SK-N-SH (cell line): ENCODE results near the gene NFILZ. TPM values are rescaled to one million over a fixed set of nuclear protein-coding genes. Genes with fewer than 3 reads are reported as not detected.

Source experiments
- CTCF ChIA-PET: fragments of 300-600, 350-600 bp; formaldehyde crosslinking; extraction: SDS; loops from one replicate; lab custom pipeline; 2021; lab: Yijun Ruan, JAX
- POLR2A ChIA-PET: fragments of 350-600 bp; sonication (Branson Sonifier 250); formaldehyde crosslinking; extraction: SDS; loops from one replicate; lab custom pipeline; 2020; ENCODE audit warnings: antibody characterized with exemption, inconsistent platforms; lab: Yijun Ruan, JAX
- DNase-seq: peaks from one replicate; pipeline ENCODE4 v3.0.0; 2012
- H2AFZ ChIP-seq: fragments of 200-600 bp; sonication (generic); 2 replicates; pipeline ENCODE4 v1.8.1; 2016; ENCODE audit warnings: antibody characterized with exemption, mild to moderate bottlenecking, low read depth
- H3F3A ChIP-seq: fragments of 200-600 bp; sonication (generic); replicated peaks from 2 replicates; pipeline ENCODE3; 2016; ENCODE audit warnings: antibody characterized with exemption, mild to moderate bottlenecking; ENCODE audit not compliant: insufficient read depth
- H3K27ac ChIP-seq, 2 experiments: fragments of 200-500 bp in 1 of 2; fragments of 200-600 bp in 1 of 2; sonication (Bioruptor generic) in 1 of 2; sonication (generic), shearing (Covaris generic) in 1 of 2; 2 replicates each; pipeline versions ENCODE4 v1.5.1 to v1.6.1; 2014 to 2016; ENCODE audit warnings: low read depth in 2 of 2, inconsistent platforms in 1 of 2, low read length in 1 of 2, mild to moderate bottlenecking in 1 of 2, mixed read lengths in 1 of 2
- H3K27me3 ChIP-seq: fragments of 200-600 bp; sonication (generic), shearing (Covaris generic); 2 replicates; pipeline ENCODE4 v1.6.1; 2016; ENCODE audit warnings: mixed run types; ENCODE audit not compliant: insufficient read depth
- H3K36me3 ChIP-seq, 2 experiments: fragments of 200-500 bp in 1 of 2; fragments of 200-600 bp in 1 of 2; sonication (Bioruptor generic) in 1 of 2; sonication (generic) in 1 of 2; replicated peaks in 1 of 2; 2 replicates each; pipeline versions ENCODE3 to v1.5.1; 2014 to 2016; ENCODE audit warnings: low read length in 1 of 2, mild to moderate bottlenecking in 1 of 2; ENCODE audit not compliant: insufficient read depth in 2 of 2, control insufficient read depth in 1 of 2
- H3K4me1 ChIP-seq, 2 experiments: fragments of 200-500 bp in 1 of 2; fragments of 200-600 bp in 1 of 2; sonication (Bioruptor generic) in 1 of 2; sonication (generic), shearing (Covaris generic) in 1 of 2; 2 replicates each; pipeline versions ENCODE4 v1.5.1 to v1.6.1; 2014 to 2016; ENCODE audit warnings: low read depth in 1 of 2, low read length in 1 of 2, mixed run types in 1 of 2; ENCODE audit not compliant: insufficient read depth in 2 of 2, control insufficient read depth in 1 of 2
- H3K4me2 ChIP-seq: fragments of 200-600 bp; sonication (generic), shearing (Covaris generic); 2 replicates; pipeline ENCODE4 v1.6.1; 2017; ENCODE audit warnings: mixed run types
- H3K4me3 ChIP-seq, 2 experiments: fragments of 200-500 bp in 1 of 2; fragments of 200-600 bp in 1 of 2; sonication (Bioruptor generic) in 1 of 2; sonication (generic), shearing (Covaris generic) in 1 of 2; 2 replicates each; pipeline versions ENCODE4 v1.5.1 to v1.8.1; 2014 to 2016; ENCODE audit warnings: low read depth in 2 of 2, inconsistent platforms in 1 of 2, low read length in 1 of 2, mild to moderate bottlenecking in 1 of 2, mixed read lengths in 1 of 2, moderate library complexity in 1 of 2
- H3K79me2 ChIP-seq: fragments of 200-600 bp; sonication (generic); 2 replicates; pipeline ENCODE4 v1.8.1; 2017; ENCODE audit warnings: mild to moderate bottlenecking; ENCODE audit not compliant: insufficient read depth
- H3K9ac ChIP-seq: fragments of 200-600 bp; sonication (generic); 2 replicates; pipeline ENCODE4 v1.6.1; 2017; ENCODE audit warnings: mixed run types
- H3K9me2 ChIP-seq: fragments of 200-600 bp; sonication (generic); 2 replicates; pipeline ENCODE4 v1.6.1; 2017; ENCODE audit warnings: mixed run types
- H3K9me3 ChIP-seq: fragments of 200-600 bp; sonication (generic); 2 replicates; pipeline ENCODE4 v1.6.1; 2017; ENCODE audit warnings: mixed run types, mild to moderate bottlenecking, moderate library complexity
- H4K20me1 ChIP-seq: fragments of 200-600 bp; sonication (generic); 2 replicates; pipeline ENCODE4 v1.6.1; 2017; ENCODE audit warnings: mild to moderate bottlenecking, mixed run types; ENCODE audit not compliant: insufficient read depth
- CTCF ChIP-seq: fragments of 200-600 bp; sonication (generic); IDR thresholded peaks from 2 replicates; pipeline ENCODE4 v1.6.1; 2017; ENCODE audit warnings: antibody characterized with exemption, mild to moderate bottlenecking, moderate library complexity
- EZH2phosphoT487 ChIP-seq: fragments of 200-600 bp; sonication (generic); IDR thresholded peaks from 2 replicates; pipeline ENCODE4 v1.6.1; 2017; ENCODE audit warnings: low read depth, mixed run types, mild to moderate bottlenecking, antibody characterized with exemption, moderate library complexity, borderline replicate concordance
- FOSL2 ChIP-seq: IDR thresholded peaks from 2 replicates; pipeline ENCODE4 v1.4.0; 2012; ENCODE audit warnings: low read depth, mild to moderate bottlenecking, moderate library complexity, borderline replicate concordance
- FOXM1 ChIP-seq: IDR thresholded peaks from 2 replicates; pipeline ENCODE4 v1.4.0; 2012; ENCODE audit warnings: low read depth, mild to moderate bottlenecking
- GABPA ChIP-seq: IDR thresholded peaks from 2 replicates; pipeline ENCODE4 v1.4.0; 2012; ENCODE audit warnings: low read depth, mild to moderate bottlenecking
- IRF3 ChIP-seq: fragments of 150-350 bp; IDR thresholded peaks from 2 replicates; pipeline ENCODE4 v1.6.1; 2016; ENCODE audit warnings: mild to moderate bottlenecking, low read depth, low read length
- MAX ChIP-seq: IDR thresholded peaks from 2 replicates; pipeline ENCODE4 v1.4.0; 2012; ENCODE audit warnings: low read depth
- MEF2A ChIP-seq: IDR thresholded peaks from 2 replicates; pipeline ENCODE4 v1.4.0; 2012; ENCODE audit warnings: low read depth, borderline replicate concordance
- MXI1 ChIP-seq: IDR thresholded peaks from 2 replicates; pipeline ENCODE4 v1.6.1; 2012; ENCODE audit warnings: mild to moderate bottlenecking, low read depth, low read length, improper control_type of control experiment
- NRF1 ChIP-seq: IDR thresholded peaks from 2 replicates; pipeline ENCODE4 v1.6.1; 2012; ENCODE audit warnings: low read depth, mild to moderate bottlenecking, low read length
- RAD21 ChIP-seq: IDR thresholded peaks from 2 replicates; pipeline ENCODE4 v1.6.1; 2012; ENCODE audit warnings: mild to moderate bottlenecking, low read length
- REST ChIP-seq: IDR thresholded peaks from 2 replicates; pipeline ENCODE4 v1.6.1; 2012; ENCODE audit warnings: mild to moderate bottlenecking, low read depth, low read length, moderate library complexity
- RFX5 ChIP-seq: IDR thresholded peaks from 2 replicates; pipeline ENCODE4 v1.6.1; 2012; ENCODE audit warnings: mild to moderate bottlenecking, improper control_type of control experiment, low read length
- TAF1 ChIP-seq: IDR thresholded peaks from 2 replicates; pipeline ENCODE4 v1.6.1; 2012; ENCODE audit warnings: low read depth, mild to moderate bottlenecking, low read length, moderate library complexity, borderline replicate concordance
- TEAD4 ChIP-seq: IDR thresholded peaks from 2 replicates; pipeline ENCODE4 v1.4.0; 2012; ENCODE audit warnings: mild to moderate bottlenecking, borderline replicate concordance; ENCODE audit not compliant: insufficient read depth
- USF1 ChIP-seq: IDR thresholded peaks from 2 replicates; pipeline ENCODE4 v1.4.0; 2012; ENCODE audit warnings: low read depth, borderline replicate concordance
- USF2 ChIP-seq: fragments of 150-350 bp; IDR thresholded peaks from 2 replicates; pipeline ENCODE4 v1.6.1; 2017; ENCODE audit warnings: antibody characterized with exemption, low read length, low read depth, borderline replicate concordance
- YY1 ChIP-seq: IDR thresholded peaks from 2 replicates; pipeline ENCODE4 v1.4.0; 2012; ENCODE audit warnings: low read depth, mild to moderate bottlenecking
- WGBS: methylation state at CpG from one replicate; pipeline ENCODE4 v1.1.6; 2017; ENCODE audit warnings: low lambda C conversion rate; 5-methylcytosine and 5-hydroxymethylcytosine counted together
- polyA plus RNA-seq, 3 experiments: library from polyadenylated mRNA; depleted of rRNA; stranded (reverse); fragments of >200 nt; gene quantifications; 2 replicates each; pipeline ENCODE4 v1.2.3, GENCODE V29; 2012

NFILZ gene
- polyA plus RNA-seq, 1 of the 3 experiments (the other 2 are of a cell fraction): not detected

GRCh38 chr19:8612807-8613171 is 17.6 kb upstream of the NFILZ start:
- no peak for DNase-seq
- Histone ChIP-seq H3K4me1 (peaks cover 0 to 5% of the 10 kb centered on the region in 2 experiments; a peak in 2 of 4 replicates), H3K9me3 (no peaks in the 10 kb centered on the region), H3F3A (no peaks in the 10 kb centered on the region), H3K27me3 (peaks cover 18% of the 10 kb centered on the region; the same call in 1 of the 2 replicates), H3K36me3 (no peaks in the 10 kb centered on the region), H2AFZ (no peak overlapping the region), H4K20me1 (no peaks in the 10 kb centered on the region), H3K9ac (no peak overlapping the region), H3K4me2 (no peak overlapping the region), H3K9me2 (no peaks in the 10 kb centered on the region), H3K4me3 (no peak overlapping the region), H3K79me2 (no peaks in the 10 kb centered on the region), H3K27ac (no peak overlapping the region)
- CTCF ChIA-PET: interaction anchor here (1.2 to 13.7 kb wide), 2 partner anchors 33 to 42 kb away, joined by 3 to 112 read pairs; partner anchors contain the start of gene MYO1F
- TF ChIP-seq FOSL2 (no peak), EZH2phosphoT487 (no peak), IRF3 (no peak), MEF2A (no peak), NRF1 (no peak), MXI1 (no peak), USF1 (no peak), MAX (no peak), USF2 (no peak), TEAD4 (no peak), GABPA (no peak), TAF1 (no peak), REST (no peak), RAD21 (no peak), YY1 (no peak), RFX5 (no peak), FOXM1 (no peak), CTCF (no peak)
- WGBS: 75% methylated on average over 4 of the region's 5 CpGs
- POLR2A ChIA-PET: no interaction called here
